Activated naive CD4-positive, alpha-beta T cell treated with anti-CD3 and anti-CD28 coated beads, Interleukin-2, amount 50 U/mL, for 16 hours (primary cell): ENCODE results near the gene MAGOH.
A peak's percentile ranks its signal among the peaks of the same experiment; 100 is the strongest.
"Not testable (repeated sequence)": the region's sequence is repeated elsewhere in the genome, so short reads cannot be mapped to it uniquely, and the experiment has no call there.

Source experiments
- DNase-seq: peaks from one replicate; pipeline ENCODE4 v3.0.0-alpha.2; 2020

MAGOH gene

GRCh38 chr1:53219711-53220110, 18.6 kb downstream of the MAGOH start:
- no peak for DNase-seq

DNA sequence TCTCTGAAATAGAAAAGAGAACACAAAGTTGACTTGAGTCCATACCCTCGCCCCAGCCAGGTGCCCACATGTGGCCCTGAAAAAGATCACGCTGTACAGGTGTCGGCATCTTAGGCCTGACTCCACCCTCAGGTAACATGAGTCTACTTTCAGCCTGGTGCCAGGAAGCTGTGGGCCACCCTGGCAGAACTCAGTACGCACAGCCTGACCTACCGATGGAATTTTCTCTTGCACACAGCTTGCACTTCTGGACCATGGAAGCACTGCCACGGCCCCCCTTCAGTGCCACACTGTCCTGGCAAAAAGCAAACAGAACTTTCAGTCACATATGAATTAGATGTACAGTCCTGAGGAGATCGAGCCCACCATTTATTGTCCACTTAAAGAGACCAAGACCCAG, 20.1 kb downstream of the MAGOH start:
- no peak for DNase-seq

- DNase-seq, result no peak
These were observed 23.9 kb downstream of the MAGOH start for GRCh38 chr1:53214376-53214940.

DNA sequence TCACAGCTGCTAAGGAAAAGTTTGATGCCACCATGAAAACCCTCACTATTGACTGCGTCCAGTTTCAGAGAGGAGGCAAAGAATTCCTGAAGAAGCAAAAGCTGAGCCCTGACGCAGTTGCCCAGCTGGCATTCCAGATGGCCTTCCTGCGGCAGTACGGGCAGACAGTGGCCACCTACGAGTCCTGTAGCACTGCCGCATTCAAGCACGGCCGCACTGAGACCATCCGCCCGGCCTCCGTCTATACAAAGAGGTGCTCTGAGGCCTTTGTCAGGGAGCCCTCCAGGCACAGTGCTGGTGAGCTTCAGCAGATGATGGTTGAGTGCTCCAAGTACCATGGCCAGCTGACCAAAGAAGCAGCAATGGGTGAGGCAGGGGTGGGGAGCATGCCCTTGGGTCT, 27.4 kb downstream of the MAGOH start:
- DNase-seq, result no peak

- no peak for DNase-seq
These were observed 28.0 kb downstream of the MAGOH start for GRCh38 chr1:53210352-53210751.

GRCh38 chr1:53207726-53208125, 30.6 kb downstream of the MAGOH start:
- no peak for DNase-seq

DNA sequence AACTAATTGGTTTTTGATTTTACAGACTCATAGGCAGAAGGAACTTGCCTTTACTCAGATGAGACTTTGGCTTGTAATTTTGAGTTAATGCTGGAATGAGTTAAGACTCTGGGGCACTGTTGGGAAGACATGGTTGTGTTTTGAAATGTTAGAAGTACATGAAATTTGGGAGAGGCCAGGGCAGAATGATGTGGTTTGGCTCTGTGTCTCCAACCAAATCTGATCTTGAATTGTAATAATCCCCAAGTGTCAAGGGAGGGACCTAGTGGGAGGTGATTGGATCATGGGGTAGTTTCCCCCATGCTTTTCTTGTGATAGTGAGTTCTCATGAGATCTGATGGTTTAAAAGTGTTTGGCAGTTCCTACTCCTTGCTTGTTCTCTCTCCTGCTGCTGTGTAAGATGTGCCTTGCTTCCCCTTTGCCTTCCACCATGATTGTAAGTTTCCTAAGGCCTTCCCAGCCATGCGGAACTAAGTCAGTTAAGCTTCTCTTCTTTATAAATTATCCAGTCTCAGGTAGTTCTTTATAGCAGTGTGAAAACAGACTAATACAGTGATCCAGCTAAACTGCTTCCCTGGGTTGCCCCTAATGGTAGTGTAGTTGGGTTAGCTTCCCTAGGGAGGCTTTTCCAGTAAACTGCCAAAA, 31.5 kb downstream of the MAGOH start:
- no peak for DNase-seq

- DNase-seq, result not testable (repeated sequence)
These were observed 32.1 kb downstream of the MAGOH start for GRCh38 chr1:53206083-53206685.

DNA sequence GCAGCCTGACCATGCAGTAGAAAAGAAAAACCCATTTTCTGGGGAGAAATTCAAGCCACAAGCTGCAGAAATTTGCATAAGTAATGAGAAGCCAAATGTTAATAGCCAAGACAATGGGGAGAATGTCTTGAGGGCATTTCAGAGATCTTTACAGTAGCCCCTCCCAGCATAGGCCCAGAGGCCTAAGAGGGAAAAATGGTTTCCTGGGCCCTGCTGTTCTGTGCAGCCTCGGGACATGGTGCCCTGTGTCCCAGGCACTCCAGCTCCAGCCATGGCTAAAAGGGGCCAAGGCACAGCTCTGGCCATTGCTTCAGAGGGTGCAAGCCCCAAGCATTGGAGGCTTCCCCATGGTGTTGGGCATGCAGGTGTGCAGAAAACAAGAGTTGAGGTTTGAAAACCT, 32.8 kb downstream of the MAGOH start:
- not testable (repeated sequence) for DNase-seq

DNA sequence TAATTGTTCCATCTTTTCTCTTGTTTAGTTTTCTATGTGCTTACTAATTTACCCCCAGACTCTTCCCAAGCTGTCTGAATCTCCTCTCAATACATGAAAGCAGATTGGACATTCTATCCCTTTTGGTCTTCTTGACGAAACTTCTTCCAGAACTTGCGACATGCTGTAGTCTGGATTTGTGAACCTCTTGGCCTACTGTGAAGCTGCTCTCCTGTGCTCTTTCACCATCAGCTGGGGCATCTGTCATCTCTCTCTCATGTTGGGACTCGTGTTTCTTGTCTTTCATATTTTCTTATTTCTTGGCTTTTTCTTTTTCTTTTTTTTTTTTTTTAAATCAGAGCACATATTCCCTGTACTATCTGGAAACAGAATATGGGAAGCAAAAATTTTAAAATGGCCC, 34.9 kb downstream of the MAGOH start:
- no peak for DNase-seq

GRCh38 chr1:53198241-53198651, 40.1 kb downstream of the MAGOH start:
- no peak for DNase-seq

GRCh38 chr1:53197291-53198200, 40.8 kb downstream of the MAGOH start:
- no peak for DNase-seq

- peak; percentile 89 for DNase-seq
These were observed 41.6 kb downstream of the MAGOH start, which contains the start of gene CPT2 for GRCh38 chr1:53196485-53197290. CPT2 (plus strand) TSS chr1:53196824; CDS start chr1:53196944, 120 bp downstream.

GRCh38 chr1:53196017-53196484, 42.3 kb downstream of the MAGOH start:
- no peak for DNase-seq

GRCh38 chr1:53195246-53196016, 42.9 kb downstream of the MAGOH start:
- DNase-seq, result no peak

GRCh38 chr1:53190210-53190611, 48.1 kb downstream of the MAGOH start:
- no peak for DNase-seq

- DNase-seq, result no peak
These were observed 49.3 kb downstream of the MAGOH start for GRCh38 chr1:53189061-53189460.

GRCh38 chr1:53188099-53188498, 50.2 kb downstream of the MAGOH start:
- DNase-seq, result no peak

DNA sequence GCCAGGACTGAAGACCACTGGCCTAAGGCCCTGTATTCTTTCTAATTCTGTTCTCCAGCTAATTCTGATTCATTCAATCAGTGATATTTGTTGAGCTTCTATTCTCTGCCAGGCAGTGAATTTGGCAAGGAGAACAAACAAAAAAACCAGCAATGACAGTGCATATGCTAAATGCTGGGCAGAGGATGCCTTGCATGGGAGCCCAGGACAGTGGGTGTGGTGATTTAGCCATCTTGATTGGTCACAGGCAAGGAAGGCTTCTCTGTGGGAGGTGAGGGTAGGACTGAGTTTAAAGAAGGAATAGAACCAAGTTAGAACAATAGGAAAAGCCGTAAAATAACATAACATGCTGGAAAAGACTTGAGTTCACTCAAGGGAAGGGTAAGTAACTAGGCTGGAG, 50.9 kb downstream of the MAGOH start:
- DNase-seq, result no peak

- DNase-seq, result no peak
These were observed 51.8 kb downstream of the MAGOH start for GRCh38 chr1:53186533-53186932.

- DNase-seq, result not testable (repeated sequence)
These were observed 52.4 kb downstream of the MAGOH start for GRCh38 chr1:53185955-53186297.
